ENCODE measurements around the gene GTF2B.

- no peak for TF ChIP-seq ZNF114 (CRISPR knock-in tag; IDR thresholded peaks at IDR 0.05)
- no peak for TF ChIP-seq CTCF (conservative IDR thresholded peaks at IDR 0.05; ENCODE audit: low read depth in 2 of 2)
- TF ChIP-seq EZH2 (IDR thresholded peaks at IDR 0.05; ENCODE audit: low read depth, unreplicated experiment): no peak
- no peak for TF ChIP-seq POLR2AphosphoS5 (IDR thresholded peaks at IDR 0.05; ENCODE audit: low read depth)
- TF ChIP-seq REST (IDR thresholded peaks at IDR 0.05; ENCODE audit: unreplicated experiment): no peak
- TF ChIP-seq EZH2phosphoT487 (IDR thresholded peaks at IDR 0.05; ENCODE audit: unreplicated experiment): no peak
- no peak for TF ChIP-seq ETS1 (IDR thresholded peaks at IDR 0.05)
Observed at GRCh38 chr1:88891951-88892340, 579 bp upstream of the GTF2B start.
